ENCODE data around the gene EXOC3.
"Not testable (repeated sequence)": the region's sequence is repeated elsewhere in the genome, so short reads cannot be mapped to it uniquely, and the experiment has no call there.

EXOC3 gene

GRCh38 chr5:442335-443238 is at the start of gene EXOC3:
EXOC3 (plus strand) TSS chr5:443176; CDS start chr5:446206, 3,030 bp downstream.
- TF ChIP-seq CTCF (IDR thresholded peaks at IDR 0.05; ENCODE audit: low read depth, low read length) = no peak
- peak within 1 kb of the TSS; percentile 91 for H3K4me3 ChIP-seq (ENCODE audit: low read depth, low read length)
- peak; percentile 64 for DNase-seq (ENCODE audit: low read depth, low spot score)
- in situ Hi-C loops (cut with HindIII; ENCODE audit: low sequenced_read_pairs) = no loop called here

- TF ChIP-seq CTCF (IDR thresholded peaks at IDR 0.05; ENCODE audit: low read depth, low read length) = no peak
- in situ Hi-C loops (cut with HindIII; ENCODE audit: low sequenced_read_pairs) = no loop called here
- no peak for DNase-seq (ENCODE audit: low read depth, low spot score)
- H3K4me3 ChIP-seq (ENCODE audit: low read depth, low read length) = no peak overlapping the region
Measured at GRCh38 chr5:393846-394275, 49.1 kb upstream of the EXOC3 start.

- DNase-seq (ENCODE audit: low read depth, low spot score) = no peak
- no peak for TF ChIP-seq CTCF (IDR thresholded peaks at IDR 0.05; ENCODE audit: low read depth, low read length)
- H3K4me3 ChIP-seq (ENCODE audit: low read depth, low read length) = no peak overlapping the region
- in situ Hi-C loops (cut with HindIII; ENCODE audit: low sequenced_read_pairs) = no loop called here
Measured at GRCh38 chr5:394671-395155, 48.3 kb upstream of the EXOC3 start.

- H3K4me3 ChIP-seq (ENCODE audit: low read depth, low read length) = no peak overlapping the region
- DNase-seq (ENCODE audit: low read depth, low spot score) = peak; percentile 61
- in situ Hi-C loops (cut with HindIII; ENCODE audit: low sequenced_read_pairs) = no loop called here
- TF ChIP-seq CTCF (IDR thresholded peaks at IDR 0.05; ENCODE audit: low read depth, low read length) = no peak
Measured at GRCh38 chr5:395156-395920, 47.6 kb upstream of the EXOC3 start.

GRCh38 chr5:395921-396530 is 47.0 kb upstream of the EXOC3 start:
- TF ChIP-seq CTCF (IDR thresholded peaks at IDR 0.05; ENCODE audit: low read depth, low read length) = no peak
- H3K4me3 ChIP-seq (ENCODE audit: low read depth, low read length) = no peak overlapping the region
- DNase-seq (ENCODE audit: low read depth, low spot score) = no peak
- in situ Hi-C loops (cut with HindIII; ENCODE audit: low sequenced_read_pairs) = no loop called here

GRCh38 chr5:396531-396961 is 46.4 kb upstream of the EXOC3 start:
- no peak overlapping the region for H3K4me3 ChIP-seq (ENCODE audit: low read depth, low read length)
- no peak for DNase-seq (ENCODE audit: low read depth, low spot score)
- in situ Hi-C loops (cut with HindIII; ENCODE audit: low sequenced_read_pairs) = no loop called here
- no peak for TF ChIP-seq CTCF (IDR thresholded peaks at IDR 0.05; ENCODE audit: low read depth, low read length)

- in situ Hi-C loops (cut with HindIII; ENCODE audit: low sequenced_read_pairs); H3K4me3 ChIP-seq (ENCODE audit: low read depth, low read length); DNase-seq (ENCODE audit: low read depth, low spot score): not testable (repeated sequence)
Measured at GRCh38 chr5:398141-398474, 44.9 kb upstream of the EXOC3 start.

Measured in astrocyte of the spinal cord (primary cell).